Stimulated activated CD4-positive, alpha-beta T cell treated with anti-CD3 and anti-CD28 coated beads, Interleukin-12 subunit alpha, Interleukin-12 subunit beta, amount 100 ng/mL, for 48 hours (primary cell): Measurements from ENCODE around the gene GUCY1A1.

ENCODE experiments used
- DNase-seq, 3 donors: peaks; one replicate each; pipeline ENCODE4 v3.0.0-alpha.2; 2020; ENCODE audit warnings: low read depth in 2 of 3, low spot score in 1 of 3

GUCY1A1 gene

DNA sequence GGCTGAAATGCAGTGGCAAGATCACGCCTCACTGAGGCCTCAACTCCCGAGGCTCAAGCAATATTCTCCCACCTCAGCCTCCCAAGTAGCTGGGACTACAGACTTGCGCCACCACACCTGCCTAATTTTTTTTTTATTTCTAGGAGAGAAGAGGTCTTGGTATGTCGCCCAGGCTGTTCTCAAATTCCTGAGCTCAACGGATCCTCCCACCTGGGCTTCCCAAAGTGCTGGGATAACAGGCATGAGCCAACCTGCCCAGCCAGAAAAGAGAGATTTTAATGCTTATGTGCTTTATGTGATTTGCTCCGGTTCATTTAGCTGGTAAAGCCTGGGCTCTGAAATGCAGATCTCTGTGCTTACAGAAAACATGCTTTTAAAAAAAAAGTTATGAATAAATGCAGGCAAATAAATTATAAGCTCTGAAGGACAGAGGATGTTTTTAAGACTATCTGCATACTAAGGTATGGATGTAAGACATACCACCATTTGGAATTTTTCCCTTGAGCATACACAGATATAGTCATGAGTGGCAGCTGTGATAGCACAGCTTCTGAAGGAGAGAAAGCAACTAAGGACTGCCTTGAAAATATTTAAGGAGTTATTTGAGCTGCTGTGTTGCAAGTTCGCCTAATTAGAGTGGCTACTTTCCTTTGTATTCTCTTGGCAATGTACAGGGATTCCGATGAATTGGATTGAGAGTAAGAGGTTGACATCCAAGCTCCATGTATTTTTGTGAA, 106.0 kb downstream of the GUCY1A1 start:
- no peak for DNase-seq

DNA sequence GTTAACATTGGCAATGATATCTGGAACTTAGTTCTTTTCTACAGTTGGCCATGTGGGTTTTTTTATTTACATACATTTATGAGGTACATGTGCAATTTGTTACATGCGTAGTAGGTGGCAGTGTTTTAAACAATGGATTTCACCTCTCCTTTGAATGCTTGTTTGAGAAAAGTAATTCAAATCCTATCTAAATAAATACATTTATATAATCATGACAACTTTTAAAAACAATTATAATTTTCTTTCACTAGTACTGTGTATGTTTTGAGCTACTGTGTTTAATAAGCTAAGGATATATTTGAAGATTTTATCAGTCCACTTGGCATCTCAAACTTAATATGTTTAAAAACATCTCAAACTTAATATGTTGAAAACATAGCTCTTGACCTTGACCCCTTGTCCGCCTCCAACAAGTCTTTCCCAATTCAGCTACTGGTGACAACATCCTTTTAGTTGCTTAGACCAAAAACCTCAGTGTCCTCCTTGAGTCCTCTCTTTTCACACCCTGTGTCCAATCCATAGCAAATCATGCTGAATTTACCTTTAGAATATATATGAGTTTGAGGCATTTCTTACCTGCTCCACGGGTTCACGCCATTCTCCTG, 106.7 kb downstream of the GUCY1A1 start:
- no peak for DNase-seq

DNA sequence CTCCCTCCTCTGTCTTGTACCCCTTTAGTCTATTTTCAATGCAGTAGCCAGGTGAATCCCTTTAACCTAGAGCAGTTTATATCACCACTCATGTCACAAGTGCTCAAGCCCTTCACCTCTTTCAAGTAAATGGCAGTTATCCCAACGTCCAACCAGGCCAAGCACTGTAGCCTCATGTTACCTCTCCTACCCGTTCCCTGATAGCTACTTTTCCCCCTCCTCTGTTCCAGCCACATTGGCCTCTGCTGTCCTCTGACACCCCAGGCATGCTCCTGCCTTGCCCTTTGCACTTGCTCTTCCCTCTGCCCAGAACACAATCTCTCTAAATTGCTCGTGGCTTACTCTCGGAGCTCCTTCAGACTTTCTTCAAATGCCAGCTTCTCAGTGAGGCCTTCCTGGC, 107.4 kb downstream of the GUCY1A1 start:
- no peak for DNase-seq

DNA sequence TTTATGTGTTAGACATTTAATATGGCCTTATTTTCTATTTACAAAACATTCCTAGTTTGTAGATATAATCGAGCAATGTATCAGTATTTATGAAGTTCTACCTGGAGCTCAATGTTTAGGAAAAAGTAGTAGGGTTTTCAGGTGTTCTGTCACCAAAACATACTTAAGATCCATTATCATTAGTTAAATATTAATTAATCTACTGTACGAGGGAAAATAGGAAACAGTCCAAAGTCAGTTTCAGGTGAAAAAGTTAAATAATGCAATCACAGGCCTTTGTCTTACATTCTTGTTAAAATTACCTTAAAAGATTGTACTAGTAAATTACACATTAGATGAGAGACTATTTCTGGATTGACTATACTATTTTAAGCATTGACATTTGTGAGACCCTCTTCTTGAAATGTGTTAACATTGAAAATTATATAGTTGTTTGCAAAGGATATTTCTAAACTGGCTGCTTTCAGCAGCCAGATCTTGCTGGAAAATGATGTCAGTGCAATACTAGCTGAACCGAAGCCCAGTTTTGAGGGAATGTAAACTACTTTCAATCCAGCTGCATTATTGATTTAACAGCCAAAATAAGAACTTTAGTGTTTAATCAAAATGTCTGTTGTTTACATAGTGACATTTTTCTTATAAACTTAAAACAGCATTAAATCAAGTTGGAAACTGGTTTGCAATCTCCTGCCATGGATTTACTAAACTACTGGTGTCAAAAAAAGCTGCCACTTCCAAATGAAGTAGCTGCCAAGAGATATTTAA, 111.5 kb downstream of the GUCY1A1 start:
- DNase-seq, result no peak

DNA sequence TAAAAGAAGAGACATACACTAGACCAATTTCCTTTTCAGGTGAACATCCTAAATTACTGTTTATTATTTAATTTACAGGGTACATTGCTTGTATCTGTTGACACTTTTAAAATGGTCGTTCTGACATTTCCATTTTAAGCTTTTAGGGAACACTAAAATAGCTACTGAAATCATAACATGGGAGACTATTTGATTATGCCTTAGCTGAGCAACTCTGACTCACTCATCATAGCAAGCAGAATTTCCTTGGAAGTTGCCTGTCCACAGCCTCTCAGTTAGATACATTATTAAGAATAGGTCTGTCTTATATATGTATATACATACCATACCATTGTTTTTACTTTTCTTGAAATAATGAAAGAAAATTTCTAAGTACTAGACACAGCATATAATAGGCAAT, 114.1 kb downstream of the GUCY1A1 start:
- DNase-seq, result no peak

DNA sequence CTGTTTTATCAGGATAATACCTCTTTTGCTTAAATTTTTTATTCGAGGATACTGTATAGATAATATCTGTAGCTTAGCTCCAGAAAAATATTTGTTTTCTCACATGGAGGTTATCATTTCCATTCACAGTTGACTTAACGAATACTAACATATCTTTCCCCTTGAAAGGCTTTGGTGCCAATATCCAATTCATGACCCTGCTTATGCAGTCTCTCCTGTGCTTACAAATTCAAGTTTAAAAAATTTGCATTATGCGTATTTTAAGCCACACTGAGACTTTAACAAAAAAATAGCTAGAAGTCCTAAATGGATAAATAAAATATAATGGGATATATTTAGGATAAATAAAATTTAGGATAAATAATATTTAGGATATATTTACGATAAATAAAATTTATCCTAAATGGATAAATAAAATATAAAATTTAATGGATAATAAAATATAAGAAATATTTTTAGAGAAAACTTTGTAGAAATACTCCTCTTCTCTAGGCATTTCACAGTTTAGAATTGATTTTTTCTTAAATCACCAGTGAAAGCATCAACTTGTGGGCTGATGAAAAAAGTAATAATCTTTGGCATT, 114.7 kb downstream of the GUCY1A1 start:
- DNase-seq, result no peak
